Erythroblast (primary cell): ENCODE data around the gene IMMP2L.

Source experiments
- DNase-seq, 2 experiments: peaks; one replicate each; lab custom pipeline; 2025; lab: John Stamatoyannopoulos, UW
- GATA1 ChIP-seq: IDR thresholded peaks from 2 replicates; pipeline ENCODE4 v1.6.1; 2011; ENCODE audit warnings: low read depth, mild to moderate bottlenecking, control low read depth, low read length, moderate library complexity
- POLR2A ChIP-seq: IDR thresholded peaks from 2 replicates; pipeline ENCODE4 v1.6.1; 2011; ENCODE audit warnings: mild to moderate bottlenecking, low read length

The IMMP2L gene

DNA sequence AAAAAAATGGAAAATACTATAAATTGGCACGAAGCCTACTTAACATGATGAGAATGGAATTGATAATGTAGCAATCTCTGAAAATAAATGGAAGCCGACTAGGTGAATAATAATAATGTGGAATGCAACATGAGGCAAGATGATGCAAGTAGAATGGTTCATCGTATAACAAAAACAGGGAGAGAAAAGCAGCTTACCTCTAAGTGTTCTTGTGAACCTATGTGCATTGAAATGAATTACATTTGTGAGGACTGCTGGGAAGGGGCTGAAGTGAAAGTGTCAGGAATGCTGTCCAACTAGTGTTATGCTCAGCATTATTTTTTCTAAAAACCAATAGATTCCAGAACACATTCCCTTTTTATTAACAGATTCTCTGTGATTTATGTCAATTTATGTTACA is 912.0 kb downstream of the IMMP2L start:
- TF ChIP-seq GATA1, result no peak
- TF ChIP-seq POLR2A, result no peak
- DNase-seq, result no peak

GRCh38 chr7:110647266-110647665 is 915.0 kb downstream of the IMMP2L start:
- no peak for DNase-seq
- no peak for TF ChIP-seq GATA1
- TF ChIP-seq POLR2A, result no peak

- no peak for DNase-seq
- no peak for TF ChIP-seq GATA1
- TF ChIP-seq POLR2A, result no peak
These were observed 915.5 kb downstream of the IMMP2L start for GRCh38 chr7:110646804-110647203.

DNA sequence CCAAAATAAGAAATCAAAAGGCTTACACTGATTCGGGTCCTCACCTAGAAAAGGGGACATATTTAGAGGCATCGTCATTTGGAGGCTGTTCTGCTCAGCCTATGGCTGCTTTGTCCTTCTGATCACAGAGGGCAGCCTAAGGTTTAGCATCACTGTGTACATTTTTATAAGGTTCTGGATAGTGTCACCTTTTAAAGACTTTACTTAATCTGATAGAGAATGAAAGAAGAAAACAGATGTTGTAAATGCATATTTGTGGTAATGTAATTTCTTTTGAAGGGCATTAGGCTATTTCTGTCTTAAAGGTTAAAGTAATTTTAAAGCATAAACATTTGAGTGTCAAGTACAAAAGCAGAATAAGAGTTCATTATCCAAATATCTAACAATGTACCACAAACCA is 916.7 kb downstream of the IMMP2L start:
- TF ChIP-seq POLR2A (no peak), GATA1 (no peak)
- no peak for DNase-seq

DNA sequence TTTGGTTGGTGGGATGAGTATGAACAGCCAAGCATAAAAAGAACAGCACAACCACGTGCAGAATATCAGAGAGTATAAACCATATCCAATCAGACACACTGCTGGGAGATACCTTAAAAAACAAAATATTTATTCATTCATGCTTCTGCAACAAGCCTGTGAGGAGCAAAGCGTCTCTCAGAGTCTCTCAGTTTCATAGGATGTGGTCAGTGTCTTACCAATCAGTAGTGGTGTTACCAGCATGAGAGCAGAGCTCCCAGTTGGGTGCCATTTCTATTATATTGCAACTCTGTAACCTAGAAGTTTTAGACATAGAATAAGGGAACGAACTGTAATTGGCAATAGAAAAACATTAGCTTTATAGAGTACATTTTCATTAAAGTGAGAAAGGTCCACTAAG is 917.2 kb downstream of the IMMP2L start:
- TF ChIP-seq POLR2A (no peak), GATA1 (no peak)
- DNase-seq, result no peak

- TF ChIP-seq POLR2A (no peak), GATA1 (no peak)
- no peak for DNase-seq
These were observed 925.0 kb downstream of the IMMP2L start for GRCh38 chr7:110637252-110637651.

- no peak for DNase-seq
- TF ChIP-seq POLR2A (no peak), GATA1 (no peak)
These were observed 929.0 kb downstream of the IMMP2L start for GRCh38 chr7:110633313-110633712.

GRCh38 chr7:110626414-110626813 is 935.9 kb downstream of the IMMP2L start:
- DNase-seq, result no peak
- TF ChIP-seq POLR2A, result no peak
- no peak for TF ChIP-seq GATA1

GRCh38 chr7:110625294-110625693 is 937.0 kb downstream of the IMMP2L start:
- no peak for DNase-seq
- no peak for TF ChIP-seq GATA1
- no peak for TF ChIP-seq POLR2A

GRCh38 chr7:110623436-110623835 is 938.9 kb downstream of the IMMP2L start:
- DNase-seq, result no peak

DNA sequence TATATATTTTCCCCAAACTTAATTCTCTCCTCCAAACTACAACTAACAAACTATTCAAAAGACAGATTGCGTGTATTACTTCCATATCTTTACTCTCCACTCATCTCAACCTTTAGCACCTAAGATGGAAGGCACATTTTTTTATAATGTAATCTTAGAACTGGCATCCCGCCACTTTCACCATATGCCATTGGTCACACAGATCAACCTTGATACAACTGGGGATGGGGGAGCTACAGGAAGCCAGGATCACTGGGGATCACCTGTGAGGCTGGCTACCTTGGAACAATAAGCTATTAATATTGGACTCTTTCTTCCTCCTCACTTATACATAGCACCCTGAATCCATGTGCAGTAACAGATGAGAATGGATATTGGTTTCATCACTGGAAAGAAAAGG is 941.0 kb downstream of the IMMP2L start:
- TF ChIP-seq GATA1 (no peak), POLR2A (no peak)
- DNase-seq, result no peak

More at GRCh38 chr7:110623436-110623835, 938.9 kb downstream of the IMMP2L start:
- TF ChIP-seq GATA1, result no peak
- no peak for TF ChIP-seq POLR2A

GRCh38 chr7:110620110-110620735 is 942.1 kb downstream of the IMMP2L start:
- no peak for TF ChIP-seq POLR2A
- no peak for TF ChIP-seq GATA1
- no peak for DNase-seq
